Type B pancreatic cell (in vitro differentiated cells): ENCODE measurements around the gene ACTA2. TPM values are rescaled to one million over a fixed set of nuclear protein-coding genes. Genes with fewer than 3 reads are reported as not detected.

ENCODE experiments used
- DNase-seq: peaks from one replicate; pipeline ENCODE4 v3.0.0; 2021; ENCODE audit warnings: mixed read lengths; ENCODE audit not compliant: unreplicated experiment; ENCODE audit errors: extremely low spot score
- H3K27ac Mint-ChIP-seq: 2 replicates; pipeline ENCODE4 v1.8.0; 2021; ENCODE audit warnings: mild to moderate bottlenecking, mixed read lengths
- H3K27me3 Mint-ChIP-seq: 2 replicates; pipeline ENCODE4 v1.8.0; 2021; ENCODE audit warnings: mixed read lengths
- H3K36me3 Mint-ChIP-seq: 2 replicates; pipeline ENCODE4 v1.8.0; 2021; ENCODE audit warnings: mixed read lengths
- H3K4me1 Mint-ChIP-seq: one replicate; pipeline ENCODE4 v1.8.0; 2021; ENCODE audit warnings: mixed read lengths; ENCODE audit not compliant: unreplicated experiment
- H3K4me3 Mint-ChIP-seq: 2 replicates; pipeline ENCODE4 v1.8.0; 2021; ENCODE audit warnings: mild to moderate bottlenecking, mixed read lengths
- H3K9me3 Mint-ChIP-seq: 2 replicates; pipeline ENCODE4 v1.8.0; 2021; ENCODE audit warnings: mixed read lengths
- total RNA-seq: library from RNA; stranded (reverse); gene quantifications from 2 replicates; pipeline ENCODE4 v1.2.1, GENCODE V29; 2021; ENCODE audit warnings: low replicate concordance
- TF ChIP-seq, protein P1 (sequence below): fragments of 200-600 bp; sonication (generic); conservative IDR thresholded peaks from 2 replicates; pipeline ENCODE4 v1.5.0; 2021; ENCODE audit warnings: antibody characterized with exemption, mild to moderate bottlenecking

The ACTA2 gene
- total RNA-seq, 1 donor from 2014 or later = 76.5 TPM

DNA sequence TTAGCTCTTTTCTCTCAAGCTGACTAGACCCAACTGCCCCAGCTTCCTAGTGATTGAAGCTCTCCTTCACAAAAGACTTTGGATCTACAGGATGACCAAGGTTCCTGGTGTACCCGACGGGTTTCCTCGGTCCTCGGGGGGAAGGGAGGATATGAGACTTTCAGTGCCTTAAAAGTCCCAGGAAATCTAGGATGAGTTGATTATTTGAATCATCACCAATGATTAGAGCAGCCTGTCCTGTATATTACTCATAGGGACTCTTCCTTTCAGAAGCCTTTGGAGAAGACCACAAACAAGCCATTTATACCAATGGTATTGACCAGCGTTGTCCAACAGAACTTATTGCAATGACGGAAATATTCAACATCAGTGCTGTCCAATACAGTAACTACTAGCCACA, 6.1 kb upstream of the ACTA2 start:
- no peak overlapping the region for H3K27ac Mint-ChIP-seq
- no peak overlapping the region for H3K4me3 Mint-ChIP-seq
- H3K9me3 Mint-ChIP-seq = no peaks in the 10 kb centered on the region
- no peaks in the 10 kb centered on the region for H3K27me3 Mint-ChIP-seq
- peaks cover 2% of the 10 kb centered on the region for H3K4me1 Mint-ChIP-seq
- TF ChIP-seq, protein P1, sequence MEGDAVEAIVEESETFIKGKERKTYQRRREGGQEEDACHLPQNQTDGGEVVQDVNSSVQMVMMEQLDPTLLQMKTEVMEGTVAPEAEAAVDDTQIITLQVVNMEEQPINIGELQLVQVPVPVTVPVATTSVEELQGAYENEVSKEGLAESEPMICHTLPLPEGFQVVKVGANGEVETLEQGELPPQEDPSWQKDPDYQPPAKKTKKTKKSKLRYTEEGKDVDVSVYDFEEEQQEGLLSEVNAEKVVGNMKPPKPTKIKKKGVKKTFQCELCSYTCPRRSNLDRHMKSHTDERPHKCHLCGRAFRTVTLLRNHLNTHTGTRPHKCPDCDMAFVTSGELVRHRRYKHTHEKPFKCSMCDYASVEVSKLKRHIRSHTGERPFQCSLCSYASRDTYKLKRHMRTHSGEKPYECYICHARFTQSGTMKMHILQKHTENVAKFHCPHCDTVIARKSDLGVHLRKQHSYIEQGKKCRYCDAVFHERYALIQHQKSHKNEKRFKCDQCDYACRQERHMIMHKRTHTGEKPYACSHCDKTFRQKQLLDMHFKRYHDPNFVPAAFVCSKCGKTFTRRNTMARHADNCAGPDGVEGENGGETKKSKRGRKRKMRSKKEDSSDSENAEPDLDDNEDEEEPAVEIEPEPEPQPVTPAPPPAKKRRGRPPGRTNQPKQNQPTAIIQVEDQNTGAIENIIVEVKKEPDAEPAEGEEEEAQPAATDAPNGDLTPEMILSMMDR = no peak
- DNase-seq = no peak
- H3K36me3 Mint-ChIP-seq = no peaks in the 10 kb centered on the region

DNA sequence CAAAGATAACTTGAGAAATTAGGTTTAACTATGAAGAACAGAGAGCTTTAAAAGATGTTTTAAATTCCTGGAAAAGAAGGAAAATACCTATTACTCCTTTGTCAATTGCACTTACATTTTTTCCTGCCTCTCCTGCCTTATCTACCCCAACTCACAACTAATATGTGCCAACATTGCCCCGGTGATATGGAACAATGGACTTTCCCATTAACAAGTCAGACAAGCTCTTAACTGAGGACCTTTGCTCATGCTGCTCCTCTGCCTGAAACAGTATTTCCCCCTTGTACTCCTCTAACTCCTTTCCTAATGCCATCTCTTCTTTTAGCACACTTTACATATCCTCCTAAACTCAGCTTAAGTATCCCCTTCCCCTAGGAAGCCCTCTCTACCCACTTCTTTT, 4.8 kb upstream of the ACTA2 start:
- peaks cover 10% of the 10 kb centered on the region for H3K4me1 Mint-ChIP-seq
- TF ChIP-seq, protein P1 = no peak
- H3K27ac Mint-ChIP-seq = no peak overlapping the region
- no peaks in the 10 kb centered on the region for H3K27me3 Mint-ChIP-seq
- no peak for DNase-seq
- H3K4me3 Mint-ChIP-seq = no peak overlapping the region
- H3K9me3 Mint-ChIP-seq = no peaks in the 10 kb centered on the region
- no peaks in the 10 kb centered on the region for H3K36me3 Mint-ChIP-seq

DNA sequence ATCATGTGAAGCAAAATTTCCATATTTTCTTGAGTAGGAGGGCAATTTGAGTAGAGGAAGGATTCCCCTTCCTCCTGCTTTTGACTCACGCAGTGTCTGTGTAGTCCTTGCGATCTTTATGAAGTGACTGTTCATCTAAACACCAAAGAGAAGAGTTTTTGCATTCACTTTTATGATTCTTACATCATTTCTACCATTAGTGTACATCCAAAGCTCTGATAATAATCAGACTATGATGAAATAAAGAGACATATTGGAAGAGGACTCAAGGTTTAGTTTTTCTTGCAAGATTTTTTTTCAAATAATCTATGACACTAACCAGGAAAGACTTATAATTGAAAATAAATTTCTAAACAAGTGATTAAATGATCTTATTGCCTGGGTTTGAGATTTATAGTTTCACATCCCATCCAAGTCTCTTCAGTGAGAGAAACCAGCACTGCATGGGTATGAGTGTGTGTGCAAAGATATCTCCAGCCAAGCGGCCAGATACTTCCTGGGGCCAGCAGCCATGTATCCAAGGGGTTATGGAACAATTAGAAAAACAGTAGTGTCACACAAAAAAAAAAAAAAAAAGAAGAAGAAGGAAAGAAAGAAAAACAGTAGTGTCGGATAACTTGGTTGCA, 2.0 kb upstream of the ACTA2 start:
- H3K9me3 Mint-ChIP-seq = no peaks in the 10 kb centered on the region
- DNase-seq = no peak
- TF ChIP-seq, protein P1 = no peak
- no peaks in the 10 kb centered on the region for H3K36me3 Mint-ChIP-seq
- H3K27me3 Mint-ChIP-seq = no peaks in the 10 kb centered on the region
- H3K4me3 Mint-ChIP-seq = no peak overlapping the region
- peaks cover 32% of the 10 kb centered on the region for H3K4me1 Mint-ChIP-seq
- H3K27ac Mint-ChIP-seq = no peak overlapping the region

DNA sequence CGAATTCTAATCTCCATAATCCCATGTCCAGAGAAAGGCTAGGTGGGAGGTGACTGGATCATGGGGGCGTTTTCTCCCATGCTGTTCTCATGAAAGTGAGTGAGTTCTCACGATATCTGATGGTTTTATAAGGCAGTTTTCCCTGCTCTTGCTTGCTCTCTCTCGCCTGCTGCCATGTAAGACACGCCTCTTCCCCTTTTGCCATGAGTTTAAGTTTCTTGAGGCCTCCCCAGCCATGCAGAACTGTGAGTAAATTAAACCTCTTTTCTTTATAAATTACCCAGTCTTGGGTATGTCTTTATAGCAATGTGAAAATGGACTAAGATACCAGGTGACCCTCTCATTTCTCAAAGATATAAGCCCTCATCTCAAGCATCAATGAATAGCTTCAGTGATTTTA, 1.1 kb upstream of the ACTA2 start:
- Mint-ChIP-seq H3K9me3 (no peaks in the 10 kb centered on the region), H3K27me3 (no peaks in the 10 kb centered on the region), H3K27ac (no peak overlapping the region), H3K4me3 (no peak overlapping the region), H3K4me1 (peaks cover 37% of the 10 kb centered on the region), H3K36me3 (no peaks in the 10 kb centered on the region)
- DNase-seq = no peak
- TF ChIP-seq, protein P1 = no peak

DNA sequence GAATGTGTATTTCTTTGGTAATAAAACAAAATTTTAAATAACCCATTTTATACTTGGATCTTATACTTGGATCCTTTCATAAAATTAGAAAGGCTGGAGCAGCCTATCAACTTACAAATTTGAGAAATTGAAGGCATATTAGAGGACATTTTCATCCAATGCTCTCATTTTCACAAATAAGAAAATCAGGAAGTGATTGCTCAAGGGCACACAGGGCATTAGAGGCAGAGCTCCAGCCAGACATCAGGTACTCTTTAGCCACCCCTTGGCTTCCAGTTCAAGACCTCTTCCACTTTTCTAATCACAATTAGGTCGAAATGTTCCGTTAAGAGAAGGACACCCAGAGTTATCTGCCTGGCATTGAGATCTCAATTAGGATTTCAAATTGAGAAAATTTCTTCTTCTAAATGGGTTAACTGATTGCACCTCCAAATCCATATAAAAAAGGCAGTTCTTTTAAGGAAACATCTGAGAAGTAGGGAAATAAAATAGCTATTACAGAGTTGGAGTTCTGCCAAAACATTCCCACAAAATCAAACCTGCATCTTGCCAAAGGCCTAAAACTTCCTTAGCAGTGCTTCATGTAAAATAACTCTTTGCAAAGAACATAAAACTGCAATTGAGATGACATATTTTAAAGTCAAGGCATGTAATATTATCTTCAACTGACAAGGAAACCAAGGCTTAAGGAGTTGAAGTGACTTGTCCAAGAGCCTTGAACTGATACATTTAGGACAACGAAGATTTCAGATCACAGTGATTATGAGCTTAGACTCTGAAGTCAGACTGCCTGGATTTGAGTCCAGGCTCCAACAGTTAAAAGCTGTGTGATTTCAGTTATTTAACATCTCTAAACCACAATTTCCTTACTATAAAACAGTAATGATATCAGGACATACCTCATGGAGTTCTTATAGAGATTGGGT, 2.4 kb downstream of the ACTA2 start:
- Mint-ChIP-seq H3K4me1 (peaks cover 37% of the 10 kb centered on the region), H3K9me3 (no peaks in the 10 kb centered on the region)

More for the DNA sequence above, 2.4 kb downstream of the ACTA2 start:
- Mint-ChIP-seq H3K36me3 (no peaks in the 10 kb centered on the region), H3K4me3 (no peak overlapping the region), H3K27me3 (no peaks in the 10 kb centered on the region), H3K27ac (no peak overlapping the region)
- TF ChIP-seq, protein P1 = no peak
- DNase-seq = no peak
